HG03460 (cell line): ENCODE data around the gene RPL7A.
"Not testable (repeated sequence)": the region's sequence is repeated elsewhere in the genome, so short reads cannot be mapped to it uniquely, and the experiment has no call there.

Experiments used
- ATAC-seq: cut with Tn5 transposase; IDR thresholded peaks from one replicate; pipeline ENCODE4 v1.9.1; 2021; ENCODE audit not compliant: unreplicated experiment

The RPL7A gene

DNA sequence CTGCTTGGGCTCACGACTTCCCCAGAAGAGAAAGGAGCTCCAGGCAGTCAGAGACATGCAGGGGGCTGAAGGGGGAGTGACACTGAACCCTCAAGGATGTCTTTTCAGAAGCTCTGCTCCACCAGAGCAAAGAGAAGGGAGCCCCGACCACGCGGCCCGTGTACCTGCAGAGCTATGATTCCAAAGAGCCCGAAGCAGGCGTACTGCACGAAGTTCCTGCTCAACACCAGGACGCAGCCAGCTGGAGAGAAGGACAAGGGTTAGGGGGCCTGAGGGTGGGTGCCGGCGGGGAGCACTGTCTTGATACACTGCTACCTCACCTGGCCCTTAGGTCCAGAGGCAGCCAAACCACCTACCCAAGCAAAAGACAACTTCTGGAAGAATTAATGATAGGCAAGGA, 18.4 kb downstream of the RPL7A start:
- ATAC-seq: no peak

DNA sequence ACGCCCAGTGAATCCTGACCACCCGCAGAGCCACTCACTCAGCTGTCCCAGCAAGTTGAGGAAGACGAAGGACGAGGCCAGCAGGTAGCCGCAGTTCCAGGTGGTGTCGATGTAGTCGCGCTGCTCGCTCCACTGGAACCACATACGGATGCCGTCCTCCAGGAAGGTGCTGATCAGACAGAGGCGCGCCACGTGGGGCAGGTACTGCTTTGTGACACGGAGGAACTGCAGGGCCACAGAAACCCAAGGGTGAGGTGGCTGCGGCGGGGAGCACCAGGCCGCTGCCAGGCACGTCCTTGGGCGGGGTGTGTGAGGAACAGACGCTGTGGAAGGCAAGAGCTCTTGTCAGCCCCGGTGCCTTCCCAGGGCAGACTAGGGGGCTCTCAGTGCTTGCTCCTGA, 19.2 kb downstream of the RPL7A start:
- no peak for ATAC-seq

DNA sequence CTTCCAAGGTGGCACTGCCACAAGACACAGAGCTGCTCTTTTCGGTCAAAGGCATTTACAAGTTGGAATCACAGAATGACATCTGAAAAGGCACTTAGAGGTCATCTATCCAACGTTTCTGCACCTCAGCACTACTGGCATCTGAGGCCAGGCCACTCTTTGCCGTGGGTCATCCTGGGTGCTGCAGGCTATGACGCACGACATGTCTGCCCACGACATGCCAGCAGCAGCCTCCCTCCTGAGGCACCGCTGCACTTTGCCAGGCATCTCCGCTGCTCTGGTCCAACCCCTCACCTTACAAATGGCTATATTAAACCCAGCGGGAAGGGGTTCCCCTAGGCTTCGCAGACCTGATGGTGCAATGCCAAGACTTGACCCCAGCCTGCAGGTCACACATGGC, 19.8 kb downstream of the RPL7A start:
- no peak for ATAC-seq

DNA sequence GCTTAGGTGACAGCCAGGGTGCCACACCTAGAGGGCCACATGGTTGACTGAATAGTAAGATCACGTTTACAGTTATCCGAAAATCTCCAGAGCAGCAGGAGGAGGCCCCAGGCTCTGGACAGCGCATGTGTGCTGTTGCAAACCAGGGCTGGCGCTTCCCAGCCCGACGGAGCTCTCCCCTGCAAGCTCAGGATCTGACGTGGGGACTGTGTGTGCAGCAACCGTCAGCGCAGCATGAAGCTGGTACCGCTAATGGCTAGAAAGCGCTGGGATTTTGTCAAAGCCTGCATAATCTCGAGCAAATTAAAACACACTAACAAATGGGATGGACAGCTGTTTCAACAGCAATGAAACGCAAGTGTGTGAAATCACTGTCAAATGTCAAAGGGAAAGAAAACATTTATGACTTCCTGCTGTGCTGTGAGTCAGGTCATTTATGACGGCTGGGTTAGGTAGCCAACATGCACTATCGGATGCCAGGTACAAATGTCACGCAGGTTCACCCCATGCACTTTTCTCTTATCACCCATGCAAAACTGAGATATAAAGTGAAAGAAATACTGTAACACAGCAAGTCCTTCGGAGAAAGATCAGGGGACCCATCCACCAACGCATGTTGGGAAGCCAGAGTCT, 20.3 kb downstream of the RPL7A start:
- ATAC-seq: no peak

- no peak for ATAC-seq
Observed at GRCh38 chr9:133369422-133369821, 21.4 kb downstream of the RPL7A start.

- ATAC-seq: no peak
Observed at GRCh38 chr9:133369933-133370332, 21.9 kb downstream of the RPL7A start.

DNA sequence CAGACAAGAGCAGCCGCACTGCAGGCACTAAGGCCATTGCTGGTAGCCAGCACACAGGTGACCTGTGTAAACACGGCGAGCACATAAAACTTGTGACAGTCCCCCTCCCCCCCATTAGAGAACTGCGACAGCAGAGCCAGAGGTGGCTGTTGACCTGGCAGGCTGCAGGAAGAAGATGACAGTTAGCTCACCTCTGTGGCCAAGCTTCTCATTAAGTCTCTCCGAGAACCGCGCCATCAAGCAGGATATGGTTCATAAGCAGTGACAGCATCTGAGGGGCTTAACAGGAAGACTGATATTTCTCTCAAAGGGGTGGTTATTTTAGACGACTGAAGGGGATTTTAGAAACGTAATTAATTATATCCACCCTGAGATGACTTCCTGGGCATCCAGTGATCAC, 22.7 kb downstream of the RPL7A start:
- ATAC-seq: no peak

GRCh38 chr9:133371261-133371711, 23.3 kb downstream of the RPL7A start:
- no peak for ATAC-seq

DNA sequence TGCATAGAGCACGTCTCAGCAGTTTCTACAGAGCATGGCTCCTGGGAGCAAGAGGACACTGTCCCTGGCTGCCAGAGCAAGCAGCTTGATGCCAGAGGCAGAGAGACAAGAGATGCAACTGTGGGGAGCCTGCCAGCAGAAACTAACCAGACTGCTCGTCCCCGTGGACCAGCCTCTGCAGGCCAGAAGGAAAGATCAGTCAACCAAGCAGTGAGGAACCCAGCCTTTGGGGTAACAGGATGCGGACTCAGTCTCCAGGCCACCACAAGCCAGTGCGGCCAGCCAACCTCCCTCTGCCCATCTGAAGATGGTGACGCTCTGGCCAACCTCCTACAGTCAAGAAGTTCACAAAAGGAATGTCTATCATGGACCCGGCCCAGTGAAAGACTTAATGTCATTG, 24.1 kb downstream of the RPL7A start:
- ATAC-seq: no peak

DNA sequence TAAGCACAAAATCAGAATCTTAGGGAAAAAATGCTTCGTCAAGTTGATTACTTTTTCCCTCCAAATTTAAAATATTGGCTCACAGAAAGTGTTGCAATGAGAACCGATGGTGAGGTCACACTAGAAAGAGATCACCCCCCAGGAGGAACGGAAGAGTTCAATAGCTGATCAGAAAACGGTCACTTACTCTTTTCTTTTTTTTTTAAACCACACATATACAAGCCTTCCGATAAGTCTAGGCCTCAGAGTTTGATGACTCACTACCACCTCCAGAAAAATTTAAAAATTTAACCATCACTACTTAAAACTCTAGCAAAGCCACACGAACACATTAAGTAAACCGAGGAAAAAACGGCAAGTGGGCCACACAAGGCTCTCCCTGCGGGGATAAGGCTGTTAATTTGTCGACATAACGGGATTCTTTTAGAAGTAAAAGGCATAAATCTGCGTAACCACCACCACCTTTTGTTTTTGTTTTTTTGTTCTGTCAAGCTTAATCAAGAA, 26.6 kb downstream of the RPL7A start:
- no peak for ATAC-seq

- peak; percentile 7 for ATAC-seq
Observed at GRCh38 chr9:133375116-133375723, 27.2 kb downstream of the RPL7A start.

- ATAC-seq: peak; percentile 82
Observed at GRCh38 chr9:133375724-133376654, 28.0 kb downstream of the RPL7A start, which contains the start of the genes STKLD1 and SURF4. Gene STKLD1 (plus strand): TSS chr9:133376366. CDS start chr9:133376474, 108 bp downstream. Gene SURF4 (minus strand): TSS chr9:133376060. CDS start chr9:133375969, 91 bp downstream.

DNA sequence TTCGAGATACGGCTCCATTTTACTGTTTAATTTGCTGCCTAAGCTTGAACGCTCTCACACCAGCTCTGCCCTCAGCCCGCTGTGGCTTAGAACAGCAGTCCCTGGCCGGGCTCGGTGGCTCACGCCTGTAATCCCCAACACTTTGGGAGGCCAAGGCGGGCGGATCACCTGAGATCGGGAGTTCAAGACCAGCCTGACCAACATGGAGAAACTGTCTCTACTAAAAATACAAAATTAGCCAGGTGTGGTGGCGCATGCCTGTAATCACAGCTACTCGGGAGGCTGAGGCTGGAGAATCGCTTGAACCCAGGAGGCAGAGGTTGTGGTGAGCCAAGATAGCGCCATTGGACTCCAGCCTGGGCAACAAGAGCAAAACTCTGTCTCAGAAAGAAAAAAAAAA, 29.3 kb downstream of the RPL7A start:
- not testable (repeated sequence) for ATAC-seq

DNA sequence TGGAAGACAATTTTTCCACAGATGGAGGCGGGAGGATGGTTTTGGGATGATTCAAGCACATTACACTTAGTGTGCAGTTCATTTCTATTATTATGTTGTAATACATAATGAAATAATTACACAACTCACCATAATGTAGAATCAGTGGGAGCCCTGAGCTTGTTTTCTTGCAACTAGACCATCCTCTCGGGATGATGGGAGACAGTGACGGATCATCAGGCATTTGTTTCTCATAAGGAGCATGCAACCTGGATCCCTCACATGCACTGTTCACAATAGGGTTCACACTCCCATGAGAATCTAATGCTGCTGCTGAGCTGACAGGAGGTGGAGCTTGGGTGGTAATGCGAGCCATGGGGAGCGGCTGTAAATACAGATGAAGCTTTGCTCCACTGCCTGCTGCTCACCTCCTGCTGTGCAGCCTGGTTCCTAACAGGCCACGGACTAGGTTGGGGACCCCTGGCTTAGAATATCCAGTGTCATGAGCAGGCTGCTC, 29.8 kb downstream of the RPL7A start:
- ATAC-seq: no peak

DNA sequence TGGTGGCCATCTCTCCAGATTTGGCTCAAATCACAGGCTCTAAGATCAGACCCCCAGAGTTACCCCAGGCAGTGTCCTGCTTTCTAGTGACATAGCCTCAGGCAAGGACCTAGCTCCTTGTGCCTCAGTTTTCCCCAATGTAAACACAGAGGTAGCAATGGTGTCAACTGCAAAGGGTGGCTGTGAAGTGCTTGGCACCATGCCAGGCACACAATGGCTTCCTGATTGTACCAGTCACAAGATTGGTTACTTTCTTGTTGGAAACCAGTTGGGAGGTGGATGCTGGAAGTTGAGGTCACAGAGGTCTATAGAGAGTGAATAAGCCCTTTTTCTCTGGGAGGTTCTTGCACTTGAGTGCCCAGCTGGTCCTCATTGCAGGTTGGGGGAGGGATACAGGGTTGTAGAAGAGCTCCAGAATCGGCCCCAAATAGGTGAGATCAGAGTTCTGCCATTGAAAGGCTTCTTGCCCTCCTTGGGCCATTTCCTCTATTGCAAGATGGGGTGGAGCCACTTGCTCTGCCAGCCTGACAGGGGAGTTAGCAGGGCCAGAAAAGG, 30.5 kb downstream of the RPL7A start:
- ATAC-seq: no peak

DNA sequence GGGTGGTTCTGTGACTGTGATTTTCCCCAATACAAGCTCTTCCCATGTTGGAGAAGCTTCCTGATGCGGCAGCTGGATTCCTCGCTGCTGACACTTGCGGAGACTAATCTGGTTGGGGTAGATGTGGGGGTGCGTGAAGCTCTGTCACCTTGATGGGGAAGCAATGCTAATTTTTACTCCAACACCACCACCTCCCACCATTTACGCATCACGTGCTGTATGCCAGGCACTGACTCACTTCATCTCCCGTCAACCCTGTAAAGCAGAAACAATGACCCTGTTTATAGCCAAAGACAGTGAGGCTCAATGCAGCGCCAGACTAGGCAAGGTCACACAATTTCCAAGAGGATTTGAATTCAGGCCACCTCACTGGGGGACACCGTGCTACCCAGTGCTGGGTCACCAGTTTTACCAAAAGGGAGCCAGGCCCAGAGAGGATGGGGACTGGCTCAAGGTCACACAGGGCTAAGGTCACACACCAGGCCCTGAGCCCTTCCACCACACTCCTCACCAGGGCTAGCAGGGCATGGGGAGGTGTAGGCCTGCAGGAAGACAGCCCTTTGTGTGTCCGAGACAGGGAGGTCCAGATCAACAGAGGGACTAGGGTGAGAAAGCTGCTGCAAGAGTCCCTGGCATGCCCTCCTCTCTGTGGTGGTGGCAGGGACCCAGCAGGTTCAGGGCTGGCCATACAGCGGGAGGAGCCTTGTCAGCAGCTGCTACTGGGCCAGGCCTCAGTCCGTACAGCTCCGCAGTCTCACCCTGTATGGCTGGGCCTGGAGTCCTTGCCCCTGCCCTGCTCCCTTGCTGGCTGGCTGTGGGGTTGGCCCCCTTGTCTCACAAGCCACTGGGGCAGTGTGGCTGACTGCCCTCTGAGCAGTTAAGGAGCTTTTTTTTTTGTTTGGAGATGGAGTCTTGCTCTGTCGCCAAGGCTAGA, 31.4 kb downstream of the RPL7A start:
- no peak for ATAC-seq

- ATAC-seq: no peak
Observed at GRCh38 chr9:133380734-133381133, 32.7 kb downstream of the RPL7A start.

DNA sequence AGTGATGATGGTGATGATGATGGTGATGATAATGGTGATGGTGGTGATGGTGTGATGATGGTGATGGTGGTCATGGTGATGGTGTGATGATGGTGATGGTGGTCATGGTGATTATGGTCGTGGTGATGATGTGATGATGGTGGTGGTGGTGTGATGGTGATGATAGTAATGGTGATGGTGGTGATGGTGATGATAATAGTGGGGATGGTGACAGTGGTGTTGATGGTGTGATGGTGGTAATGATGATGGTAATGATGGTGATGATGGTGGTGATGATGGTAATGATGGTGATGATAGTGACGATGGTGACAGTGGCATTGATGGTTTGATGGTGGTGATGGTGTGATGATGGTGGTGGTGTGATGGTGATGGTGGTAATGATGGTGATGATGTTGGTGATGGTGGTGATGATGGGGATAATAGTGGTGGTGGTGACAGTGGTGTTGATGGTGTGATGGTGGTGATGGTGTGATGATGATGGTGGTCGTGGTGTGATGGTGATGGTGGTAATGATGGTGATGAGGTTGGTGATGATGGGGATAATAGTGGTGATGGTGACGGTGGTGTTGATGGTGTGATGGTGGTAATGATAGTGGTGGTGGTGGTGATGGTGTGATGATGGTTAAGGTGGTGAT, 34.6 kb downstream of the RPL7A start:
- no peak for ATAC-seq

DNA sequence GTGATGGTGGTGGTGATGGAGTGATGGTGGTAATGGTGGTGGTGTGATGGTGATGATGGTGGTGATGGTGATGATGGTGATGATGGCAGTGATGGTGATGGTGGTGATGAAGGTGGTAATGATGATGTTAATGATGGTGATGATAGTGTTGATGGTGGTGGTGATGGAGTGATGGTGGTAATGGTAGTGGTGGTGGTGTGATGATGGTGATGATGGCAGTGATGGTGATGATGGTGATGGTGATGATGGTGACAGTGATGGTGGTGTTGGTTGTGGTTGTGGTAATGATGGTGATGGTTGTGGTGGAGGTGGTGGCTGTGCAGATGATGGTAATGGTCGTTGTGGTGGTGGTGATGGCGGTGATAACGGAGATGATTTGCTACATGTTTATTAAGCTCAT, 35.4 kb downstream of the RPL7A start:
- no peak for ATAC-seq
